Measurements from ENCODE around the gene TBC1D2B.

The TBC1D2B gene

GRCh38 chr15:78054518-78054917 is 23.0 kb downstream of the TBC1D2B start:
- no peak for TF ChIP-seq CTCF (conservative IDR thresholded peaks at IDR 0.05; ENCODE audit: low read depth)
- no peak for DNase-seq (ENCODE audit: low spot score)
- ChIA-PET CTCF (interaction anchor here (0.7 kb wide), 1 partner anchor 18 kb away, joined by 4 read pairs; no protein-coding TSS in a partner anchor), POLR2A (ENCODE audit: low non-redundant PET) (no interaction called here)
- H3K27ac ChIP-seq, result no peak overlapping the region

GRCh38 chr15:78052545-78052944 is 25.0 kb downstream of the TBC1D2B start:
- DNase-seq (ENCODE audit: low spot score), result no peak
- ChIA-PET POLR2A (ENCODE audit: low non-redundant PET) (no interaction called here), CTCF (interaction anchor here (2.0 kb wide), 1 partner anchor 56 kb away, joined by 6 read pairs; no protein-coding TSS in a partner anchor)
- H3K27ac ChIP-seq, result no peak overlapping the region
- no peak for TF ChIP-seq CTCF (conservative IDR thresholded peaks at IDR 0.05; ENCODE audit: low read depth)

- POLR2A ChIA-PET (ENCODE audit: low non-redundant PET), result no interaction called here
- 0 out of 2 replicates have a peak overlapping the region, but pooled peaks have one; percentile 20 for H3K27ac ChIP-seq
- CTCF ChIA-PET, result interaction anchor here (2.0 kb wide), 1 partner anchor 56 kb away, joined by 6 read pairs; no protein-coding TSS in a partner anchor
Measured at GRCh38 chr15:78052001-78052401, 25.5 kb downstream of the TBC1D2B start.

GRCh38 chr15:78051596-78051995 is 25.9 kb downstream of the TBC1D2B start:
- TF ChIP-seq CTCF (conservative IDR thresholded peaks at IDR 0.05; ENCODE audit: low read depth), result no peak
- ChIA-PET POLR2A (ENCODE audit: low non-redundant PET) (no interaction called here), CTCF (interaction anchor here (0.6 to 2.0 kb wide), 2 partner anchors 9 to 57 kb away, joined by 4 to 6 read pairs; no protein-coding TSS in a partner anchor)
- DNase-seq (ENCODE audit: low spot score), result no peak
- H3K27ac ChIP-seq, result no peak overlapping the region

More at GRCh38 chr15:78052001-78052401, 25.5 kb downstream of the TBC1D2B start:
- DNase-seq (ENCODE audit: low spot score), result no peak
- no peak for TF ChIP-seq CTCF (conservative IDR thresholded peaks at IDR 0.05; ENCODE audit: low read depth)

GRCh38 chr15:78050826-78051225 is 26.7 kb downstream of the TBC1D2B start:
- CTCF ChIA-PET, result interaction anchor here (0.5 to 2.0 kb wide), 3 partner anchors 8 to 145 kb away, joined by 4 to 6 read pairs (median 4); no protein-coding TSS in a partner anchor

GRCh38 chr15:78050441-78050809 is 27.1 kb downstream of the TBC1D2B start:
- DNase-seq (ENCODE audit: low spot score), result no peak
- H3K27ac ChIP-seq, result no peak overlapping the region
- CTCF ChIA-PET, result interaction anchor here (2.0 kb wide), 1 partner anchor 58 kb away, joined by 6 read pairs; no protein-coding TSS in a partner anchor
- POLR2A ChIA-PET (ENCODE audit: low non-redundant PET), result no interaction called here
- TF ChIP-seq CTCF (conservative IDR thresholded peaks at IDR 0.05; ENCODE audit: low read depth), result no peak

More at GRCh38 chr15:78050826-78051225, 26.7 kb downstream of the TBC1D2B start:
- POLR2A ChIA-PET (ENCODE audit: low non-redundant PET), result interaction anchor here (0.5 kb wide), 1 partner anchor 938 kb away, joined by 5 read pairs; no protein-coding TSS in a partner anchor
- H3K27ac ChIP-seq, result no peak overlapping the region
- DNase-seq (ENCODE audit: low spot score), result no peak
- TF ChIP-seq CTCF (conservative IDR thresholded peaks at IDR 0.05; ENCODE audit: low read depth), result no peak

Data from RWPE1 (cell line).